HUES6 (cell line): ENCODE data around the gene A4GALT.

ENCODE experiments used
- H3K27ac ChIP-seq: 2 replicates; pipeline ENCODE4 v1.7.0; 2013; ENCODE audit warnings: low read depth, mild to moderate bottlenecking, low read length, inconsistent platforms
- H3K27me3 ChIP-seq: 2 replicates; pipeline ENCODE4 v1.6.1; 2013; ENCODE audit warnings: low read length; ENCODE audit not compliant: control insufficient read depth, insufficient read depth
- H3K36me3 ChIP-seq: 2 replicates; pipeline ENCODE4 v1.6.1; 2013; ENCODE audit warnings: low read length; ENCODE audit not compliant: control insufficient read depth, insufficient read depth
- H3K4me1 ChIP-seq: 2 replicates; pipeline ENCODE4 v1.6.1; 2013; ENCODE audit warnings: low read length; ENCODE audit not compliant: control insufficient read depth, insufficient read depth
- H3K4me3 ChIP-seq: 2 replicates; pipeline ENCODE4 v1.5.1; 2013; ENCODE audit warnings: low read depth, low read length
- H3K9ac ChIP-seq: one replicate; pipeline ENCODE4 v1.6.1; 2013; ENCODE audit warnings: mild to moderate bottlenecking, low read length
- H3K9me3 ChIP-seq: 2 replicates; pipeline ENCODE4 v1.6.1; 2013; ENCODE audit warnings: low read depth, low read length; ENCODE audit not compliant: control insufficient read depth, insufficient read depth

The A4GALT gene

GRCh38 chr22:42716221-42716620 is 4.4 kb downstream of the A4GALT start:
- Histone ChIP-seq H3K9me3 (no peaks in the 10 kb centered on the region), H3K9ac (no peak overlapping the region), H3K27me3 (peaks cover 26% of the 10 kb centered on the region), H3K4me1 (peaks cover 24% of the 10 kb centered on the region), H3K36me3 (no peaks in the 10 kb centered on the region), H3K4me3 (no peak overlapping the region), H3K27ac (no peak overlapping the region)

GRCh38 chr22:42714768-42715390 is 5.8 kb downstream of the A4GALT start:
- H3K4me1 ChIP-seq: peaks cover 23% of the 10 kb centered on the region
- peaks cover 15% of the 10 kb centered on the region for H3K27me3 ChIP-seq
- 0 out of 2 replicates have a peak, but pooled peaks cover 2% of the 10 kb centered on the region for H3K9me3 ChIP-seq
- no peak overlapping the region for H3K27ac ChIP-seq
- H3K9ac ChIP-seq: no peak overlapping the region
- no peak overlapping the region for H3K4me3 ChIP-seq
- H3K36me3 ChIP-seq: no peaks in the 10 kb centered on the region

GRCh38 chr22:42714308-42714707 is 6.4 kb downstream of the A4GALT start:
- Histone ChIP-seq H3K27ac (no peak overlapping the region), H3K27me3 (peaks cover 10% of the 10 kb centered on the region), H3K4me3 (no peak overlapping the region), H3K9ac (no peak overlapping the region), H3K4me1 (peaks cover 18% of the 10 kb centered on the region), H3K9me3 (0 out of 2 replicates have a peak, but pooled peaks cover 2% of the 10 kb centered on the region), H3K36me3 (no peaks in the 10 kb centered on the region)

- no peaks in the 10 kb centered on the region for H3K36me3 ChIP-seq
- no peak overlapping the region for H3K27ac ChIP-seq
- 0 out of 2 replicates have a peak, but pooled peaks cover 4% of the 10 kb centered on the region for H3K9me3 ChIP-seq
- peaks cover 6% of the 10 kb centered on the region for H3K4me1 ChIP-seq
- H3K4me3 ChIP-seq: no peak overlapping the region
- H3K27me3 ChIP-seq: no peaks in the 10 kb centered on the region
- no peak overlapping the region for H3K9ac ChIP-seq
Measured at GRCh38 chr22:42711895-42712837, 8.5 kb downstream of the A4GALT start.

GRCh38 chr22:42711281-42711731 is 9.4 kb downstream of the A4GALT start:
- Histone ChIP-seq H3K36me3 (no peaks in the 10 kb centered on the region), H3K9me3 (0 out of 2 replicates have a peak, but pooled peaks cover 4% of the 10 kb centered on the region), H3K27me3 (no peaks in the 10 kb centered on the region), H3K4me1 (no peaks in the 10 kb centered on the region), H3K27ac (no peak overlapping the region), H3K4me3 (no peak overlapping the region), H3K9ac (no peak overlapping the region)

GRCh38 chr22:42708417-42708816 is 12.3 kb downstream of the A4GALT start:
- Histone ChIP-seq H3K9me3 (0 out of 2 replicates have a peak, but pooled peaks cover 4% of the 10 kb centered on the region), H3K4me3 (no peak overlapping the region), H3K27ac (no peak overlapping the region), H3K27me3 (no peaks in the 10 kb centered on the region), H3K4me1 (no peaks in the 10 kb centered on the region), H3K9ac (no peak overlapping the region), H3K36me3 (no peaks in the 10 kb centered on the region)

GRCh38 chr22:42707496-42707895 is 13.2 kb downstream of the A4GALT start:
- H3K4me1 ChIP-seq: no peaks in the 10 kb centered on the region
- H3K27ac ChIP-seq: no peak overlapping the region
- no peaks in the 10 kb centered on the region for H3K36me3 ChIP-seq
- H3K9ac ChIP-seq: no peak overlapping the region
- H3K4me3 ChIP-seq: no peak overlapping the region
- H3K27me3 ChIP-seq: no peaks in the 10 kb centered on the region
- 0 out of 2 replicates have a peak, but pooled peaks cover 4% of the 10 kb centered on the region for H3K9me3 ChIP-seq

GRCh38 chr22:42704896-42705295 is 15.8 kb downstream of the A4GALT start:
- no peak overlapping the region for H3K9ac ChIP-seq
- no peaks in the 10 kb centered on the region for H3K36me3 ChIP-seq
- no peak overlapping the region for H3K27ac ChIP-seq
- no peaks in the 10 kb centered on the region for H3K27me3 ChIP-seq
- H3K9me3 ChIP-seq: 0 out of 2 replicates have a peak, but pooled peaks cover 2% of the 10 kb centered on the region
- H3K4me3 ChIP-seq: no peak overlapping the region
- H3K4me1 ChIP-seq: peaks cover 6% of the 10 kb centered on the region

GRCh38 chr22:42702675-42703074 is 18.0 kb downstream of the A4GALT start:
- H3K36me3 ChIP-seq: no peaks in the 10 kb centered on the region
- H3K9me3 ChIP-seq: no peaks in the 10 kb centered on the region
- H3K4me1 ChIP-seq: peaks cover 24% of the 10 kb centered on the region
- H3K9ac ChIP-seq: no peak overlapping the region
- no peak overlapping the region for H3K4me3 ChIP-seq
- H3K27me3 ChIP-seq: no peaks in the 10 kb centered on the region
- H3K27ac ChIP-seq: no peak overlapping the region

- H3K27me3 ChIP-seq: no peaks in the 10 kb centered on the region
Measured at GRCh38 chr22:42701694-42702093, 19.0 kb downstream of the A4GALT start.

GRCh38 chr22:42700901-42701300 is 19.8 kb downstream of the A4GALT start:
- Histone ChIP-seq H3K36me3 (no peaks in the 10 kb centered on the region), H3K27ac (no peak overlapping the region), H3K4me3 (no peak overlapping the region), H3K9ac (no peak overlapping the region), H3K27me3 (no peaks in the 10 kb centered on the region), H3K9me3 (no peaks in the 10 kb centered on the region), H3K4me1 (peaks cover 28% of the 10 kb centered on the region)

More at GRCh38 chr22:42701694-42702093, 19.0 kb downstream of the A4GALT start:
- H3K9me3 ChIP-seq: no peaks in the 10 kb centered on the region
- H3K27ac ChIP-seq: no peak overlapping the region
- H3K4me3 ChIP-seq: no peak overlapping the region
- peaks cover 28% of the 10 kb centered on the region for H3K4me1 ChIP-seq
- H3K9ac ChIP-seq: no peak overlapping the region
- H3K36me3 ChIP-seq: no peaks in the 10 kb centered on the region
